GM13976 (cell line): Measurements from ENCODE around the gene RIT1.

Source experiments
- DNase-seq: peaks from one replicate; pipeline ENCODE4 v3.0.0; 2012; ENCODE audit warnings: low spot score
- CTCF ChIP-seq: IDR thresholded peaks from 2 replicates; pipeline ENCODE4 v1.5.1; 2012; ENCODE audit warnings: borderline replicate concordance, mild to moderate bottlenecking; ENCODE audit not compliant: insufficient read depth; ENCODE audit errors: extremely low read depth, missing control alignments, control extremely low read depth
- in situ Hi-C: fragments of 300-500 bp; cut with MboI; formaldehyde crosslinking; loops from one replicate; pipeline ENCODE4 v1.12.0; 2022; ENCODE audit warnings: low sequenced_read_pairs, mixed read lengths, inconsistent platforms; ENCODE audit not compliant: unreplicated experiment

The RIT1 gene

GRCh38 chr1:155910621-155911121 is 478 bp downstream of the RIT1 start:
- peak; percentile 59 for DNase-seq
- in situ Hi-C loops = no loop called here
- TF ChIP-seq CTCF = peak; percentile 8

GRCh38 chr1:155909894-155910293 is 1.3 kb downstream of the RIT1 start:
- DNase-seq = no peak
- TF ChIP-seq CTCF = no peak
- in situ Hi-C loops = no loop called here

- in situ Hi-C loops = no loop called here
- no peak for TF ChIP-seq CTCF
- DNase-seq = no peak
These were observed 6.9 kb downstream of the RIT1 start for GRCh38 chr1:155904261-155904660.

GRCh38 chr1:155900161-155900560 is 11.0 kb downstream of the RIT1 start:
- in situ Hi-C loops = no loop called here
- no peak for TF ChIP-seq CTCF
- DNase-seq = no peak

GRCh38 chr1:155899683-155900082 is 11.5 kb downstream of the RIT1 start:
- TF ChIP-seq CTCF = no peak
- DNase-seq = no peak
- in situ Hi-C loops = no loop called here

GRCh38 chr1:155898888-155899287 is 12.3 kb downstream of the RIT1 start:
- in situ Hi-C loops = no loop called here
- DNase-seq = no peak

More at GRCh38 chr1:155898888-155899287, 12.3 kb downstream of the RIT1 start:
- no peak for TF ChIP-seq CTCF
